Glomerular endothelial cell (primary cell): ENCODE data around the gene YPEL2. TPM values are rescaled to one million over a fixed set of nuclear protein-coding genes. Genes with fewer than 3 reads are reported as not detected.

Experiments used
- DNase-seq: peaks from one replicate; pipeline ENCODE4 v3.0.0-alpha.2; 2011; ENCODE audit warnings: low read depth, low spot score; ENCODE audit errors: extremely low read depth
- total RNA-seq: library from RNA; depleted of rRNA; stranded (reverse); fragments of >200 nt; gene quantifications from 2 replicates; pipeline ENCODE4 v1.2.3, GENCODE V29; 2015

YPEL2 gene
- total RNA-seq, 1 donor from 2014 or later: 76.7 TPM

- no peak for DNase-seq
These were observed 23.7 kb downstream of the YPEL2 start for GRCh38 chr17:59355030-59355701.

GRCh38 chr17:59355702-59356325 lies 24.4 kb downstream of the YPEL2 start:
- DNase-seq: no peak

- no peak for DNase-seq
These were observed 25.2 kb downstream of the YPEL2 start for GRCh38 chr17:59356543-59357218.

GRCh38 chr17:59357219-59357697 lies 25.8 kb downstream of the YPEL2 start:
- DNase-seq: no peak

- DNase-seq: no peak
These were observed 26.5 kb downstream of the YPEL2 start for GRCh38 chr17:59357929-59358328.

- no peak for DNase-seq
These were observed 29.9 kb downstream of the YPEL2 start for GRCh38 chr17:59361386-59361785.

GRCh38 chr17:59361916-59362810 lies 30.7 kb downstream of the YPEL2 start:
- DNase-seq: no peak

- DNase-seq: no peak
These were observed 31.4 kb downstream of the YPEL2 start for GRCh38 chr17:59362811-59363205.

GRCh38 chr17:59365383-59365981 lies 34.0 kb downstream of the YPEL2 start:
- no peak for DNase-seq

GRCh38 chr17:59366040-59366757 lies 34.7 kb downstream of the YPEL2 start:
- no peak for DNase-seq

- DNase-seq: no peak
These were observed 35.6 kb downstream of the YPEL2 start for GRCh38 chr17:59366773-59367656.

- no peak for DNase-seq
These were observed 36.2 kb downstream of the YPEL2 start for GRCh38 chr17:59367657-59368045.

GRCh38 chr17:59368218-59368857 lies 36.9 kb downstream of the YPEL2 start:
- no peak for DNase-seq

GRCh38 chr17:59369031-59369975 lies 37.8 kb downstream of the YPEL2 start:
- no peak for DNase-seq

- no peak for DNase-seq
These were observed 39.3 kb downstream of the YPEL2 start for GRCh38 chr17:59370593-59371299.

- DNase-seq: no peak
These were observed 40.1 kb downstream of the YPEL2 start for GRCh38 chr17:59371416-59372100.
